DMS153 (cell line): ENCODE measurements around the gene CHRNB4.
"Not testable (repeated sequence)": the region's sequence is repeated elsewhere in the genome, so short reads cannot be mapped to it uniquely, and the experiment has no call there.

Source experiments
- DNase-seq: peaks from one replicate; lab custom pipeline; 2025; lab: John Stamatoyannopoulos, UW

CHRNB4 gene

GRCh38 chr15:78616506-78616905, 24.5 kb downstream of the CHRNB4 start:
- no peak for DNase-seq

GRCh38 chr15:78615151-78615589, 25.8 kb downstream of the CHRNB4 start:
- DNase-seq = no peak

- DNase-seq = no peak
Observed at GRCh38 chr15:78614021-78614420, 27.0 kb downstream of the CHRNB4 start.

GRCh38 chr15:78609551-78609950, 31.5 kb downstream of the CHRNB4 start:
- DNase-seq = not testable (repeated sequence)

GRCh38 chr15:78605680-78606079, 35.3 kb downstream of the CHRNB4 start:
- no peak for DNase-seq

GRCh38 chr15:78605201-78605600, 35.8 kb downstream of the CHRNB4 start:
- no peak for DNase-seq

- no peak for DNase-seq
Observed at GRCh38 chr15:78604420-78604819, 36.6 kb downstream of the CHRNB4 start.

GRCh38 chr15:78603467-78603866, 37.5 kb downstream of the CHRNB4 start:
- DNase-seq = no peak

GRCh38 chr15:78599189-78599588, 41.8 kb downstream of the CHRNB4 start:
- no peak for DNase-seq

- no peak for DNase-seq
Observed at GRCh38 chr15:78598348-78598747, 42.7 kb downstream of the CHRNB4 start.

GRCh38 chr15:78597583-78597982, 43.4 kb downstream of the CHRNB4 start:
- DNase-seq = no peak

- DNase-seq = no peak
Observed at GRCh38 chr15:78574944-78575343, 66.1 kb downstream of the CHRNB4 start.
